Measurements from ENCODE around the gene PHLDA1.

DNA sequence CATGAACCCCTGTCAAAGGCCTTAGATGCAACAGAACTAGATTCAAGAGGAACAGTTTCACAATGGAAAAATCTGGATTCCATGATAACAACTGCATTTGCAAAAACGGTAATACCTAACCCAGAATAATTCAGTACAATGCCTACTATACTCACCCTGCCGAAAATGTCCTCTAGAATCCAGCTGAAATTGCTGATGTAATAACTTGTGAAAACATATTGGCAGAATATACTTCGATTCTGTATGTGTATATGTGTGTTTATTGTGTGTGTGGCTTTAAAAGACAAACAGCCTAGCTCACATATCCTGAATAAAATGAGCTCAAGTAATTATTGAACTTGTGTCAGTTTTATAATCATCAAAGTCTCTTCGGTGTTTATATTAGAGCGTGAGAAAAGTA is 46.0 kb downstream of the PHLDA1 start:
- TF ChIP-seq, protein P1, sequence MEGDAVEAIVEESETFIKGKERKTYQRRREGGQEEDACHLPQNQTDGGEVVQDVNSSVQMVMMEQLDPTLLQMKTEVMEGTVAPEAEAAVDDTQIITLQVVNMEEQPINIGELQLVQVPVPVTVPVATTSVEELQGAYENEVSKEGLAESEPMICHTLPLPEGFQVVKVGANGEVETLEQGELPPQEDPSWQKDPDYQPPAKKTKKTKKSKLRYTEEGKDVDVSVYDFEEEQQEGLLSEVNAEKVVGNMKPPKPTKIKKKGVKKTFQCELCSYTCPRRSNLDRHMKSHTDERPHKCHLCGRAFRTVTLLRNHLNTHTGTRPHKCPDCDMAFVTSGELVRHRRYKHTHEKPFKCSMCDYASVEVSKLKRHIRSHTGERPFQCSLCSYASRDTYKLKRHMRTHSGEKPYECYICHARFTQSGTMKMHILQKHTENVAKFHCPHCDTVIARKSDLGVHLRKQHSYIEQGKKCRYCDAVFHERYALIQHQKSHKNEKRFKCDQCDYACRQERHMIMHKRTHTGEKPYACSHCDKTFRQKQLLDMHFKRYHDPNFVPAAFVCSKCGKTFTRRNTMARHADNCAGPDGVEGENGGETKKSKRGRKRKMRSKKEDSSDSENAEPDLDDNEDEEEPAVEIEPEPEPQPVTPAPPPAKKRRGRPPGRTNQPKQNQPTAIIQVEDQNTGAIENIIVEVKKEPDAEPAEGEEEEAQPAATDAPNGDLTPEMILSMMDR (conservative IDR thresholded peaks at IDR 0.05; ENCODE audit: low read depth in 2 of 2) = no peak
- TF ChIP-seq JUNB (IDR thresholded peaks at IDR 0.05; ENCODE audit: unreplicated experiment) (no peak), POLR2AphosphoS5 (IDR thresholded peaks at IDR 0.05; ENCODE audit: low read depth) (no peak), EZH2phosphoT487 (IDR thresholded peaks at IDR 0.05; ENCODE audit: unreplicated experiment) (no peak), NANOG (IDR thresholded peaks at IDR 0.05; ENCODE audit: borderline replicate concordance) (no peak), EZH2 (IDR thresholded peaks at IDR 0.05; ENCODE audit: low read depth, unreplicated experiment) (no peak), ZNF114 (CRISPR knock-in tag; IDR thresholded peaks at IDR 0.05) (no peak), CREB1 (CRISPR knock-in tag; IDR thresholded peaks at IDR 0.05; ENCODE audit: low read depth) (no peak), STAT1 (IDR thresholded peaks at IDR 0.05; ENCODE audit: unreplicated experiment) (no peak), ZNF331 (CRISPR knock-in tag; IDR thresholded peaks at IDR 0.05; ENCODE audit: low read depth) (no peak)
- TF ChIP-seq, protein P2, sequence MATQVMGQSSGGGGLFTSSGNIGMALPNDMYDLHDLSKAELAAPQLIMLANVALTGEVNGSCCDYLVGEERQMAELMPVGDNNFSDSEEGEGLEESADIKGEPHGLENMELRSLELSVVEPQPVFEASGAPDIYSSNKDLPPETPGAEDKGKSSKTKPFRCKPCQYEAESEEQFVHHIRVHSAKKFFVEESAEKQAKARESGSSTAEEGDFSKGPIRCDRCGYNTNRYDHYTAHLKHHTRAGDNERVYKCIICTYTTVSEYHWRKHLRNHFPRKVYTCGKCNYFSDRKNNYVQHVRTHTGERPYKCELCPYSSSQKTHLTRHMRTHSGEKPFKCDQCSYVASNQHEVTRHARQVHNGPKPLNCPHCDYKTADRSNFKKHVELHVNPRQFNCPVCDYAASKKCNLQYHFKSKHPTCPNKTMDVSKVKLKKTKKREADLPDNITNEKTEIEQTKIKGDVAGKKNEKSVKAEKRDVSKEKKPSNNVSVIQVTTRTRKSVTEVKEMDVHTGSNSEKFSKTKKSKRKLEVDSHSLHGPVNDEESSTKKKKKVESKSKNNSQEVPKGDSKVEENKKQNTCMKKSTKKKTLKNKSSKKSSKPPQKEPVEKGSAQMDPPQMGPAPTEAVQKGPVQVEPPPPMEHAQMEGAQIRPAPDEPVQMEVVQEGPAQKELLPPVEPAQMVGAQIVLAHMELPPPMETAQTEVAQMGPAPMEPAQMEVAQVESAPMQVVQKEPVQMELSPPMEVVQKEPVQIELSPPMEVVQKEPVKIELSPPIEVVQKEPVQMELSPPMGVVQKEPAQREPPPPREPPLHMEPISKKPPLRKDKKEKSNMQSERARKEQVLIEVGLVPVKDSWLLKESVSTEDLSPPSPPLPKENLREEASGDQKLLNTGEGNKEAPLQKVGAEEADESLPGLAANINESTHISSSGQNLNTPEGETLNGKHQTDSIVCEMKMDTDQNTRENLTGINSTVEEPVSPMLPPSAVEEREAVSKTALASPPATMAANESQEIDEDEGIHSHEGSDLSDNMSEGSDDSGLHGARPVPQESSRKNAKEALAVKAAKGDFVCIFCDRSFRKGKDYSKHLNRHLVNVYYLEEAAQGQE (IDR thresholded peaks at IDR 0.05; ENCODE audit: unreplicated experiment) = no peak
- TF ChIP-seq, protein P3, sequence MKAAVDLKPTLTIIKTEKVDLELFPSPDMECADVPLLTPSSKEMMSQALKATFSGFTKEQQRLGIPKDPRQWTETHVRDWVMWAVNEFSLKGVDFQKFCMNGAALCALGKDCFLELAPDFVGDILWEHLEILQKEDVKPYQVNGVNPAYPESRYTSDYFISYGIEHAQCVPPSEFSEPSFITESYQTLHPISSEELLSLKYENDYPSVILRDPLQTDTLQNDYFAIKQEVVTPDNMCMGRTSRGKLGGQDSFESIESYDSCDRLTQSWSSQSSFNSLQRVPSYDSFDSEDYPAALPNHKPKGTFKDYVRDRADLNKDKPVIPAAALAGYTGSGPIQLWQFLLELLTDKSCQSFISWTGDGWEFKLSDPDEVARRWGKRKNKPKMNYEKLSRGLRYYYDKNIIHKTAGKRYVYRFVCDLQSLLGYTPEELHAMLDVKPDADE (IDR thresholded peaks at IDR 0.05) = no peak
- TF ChIP-seq, protein P4, sequence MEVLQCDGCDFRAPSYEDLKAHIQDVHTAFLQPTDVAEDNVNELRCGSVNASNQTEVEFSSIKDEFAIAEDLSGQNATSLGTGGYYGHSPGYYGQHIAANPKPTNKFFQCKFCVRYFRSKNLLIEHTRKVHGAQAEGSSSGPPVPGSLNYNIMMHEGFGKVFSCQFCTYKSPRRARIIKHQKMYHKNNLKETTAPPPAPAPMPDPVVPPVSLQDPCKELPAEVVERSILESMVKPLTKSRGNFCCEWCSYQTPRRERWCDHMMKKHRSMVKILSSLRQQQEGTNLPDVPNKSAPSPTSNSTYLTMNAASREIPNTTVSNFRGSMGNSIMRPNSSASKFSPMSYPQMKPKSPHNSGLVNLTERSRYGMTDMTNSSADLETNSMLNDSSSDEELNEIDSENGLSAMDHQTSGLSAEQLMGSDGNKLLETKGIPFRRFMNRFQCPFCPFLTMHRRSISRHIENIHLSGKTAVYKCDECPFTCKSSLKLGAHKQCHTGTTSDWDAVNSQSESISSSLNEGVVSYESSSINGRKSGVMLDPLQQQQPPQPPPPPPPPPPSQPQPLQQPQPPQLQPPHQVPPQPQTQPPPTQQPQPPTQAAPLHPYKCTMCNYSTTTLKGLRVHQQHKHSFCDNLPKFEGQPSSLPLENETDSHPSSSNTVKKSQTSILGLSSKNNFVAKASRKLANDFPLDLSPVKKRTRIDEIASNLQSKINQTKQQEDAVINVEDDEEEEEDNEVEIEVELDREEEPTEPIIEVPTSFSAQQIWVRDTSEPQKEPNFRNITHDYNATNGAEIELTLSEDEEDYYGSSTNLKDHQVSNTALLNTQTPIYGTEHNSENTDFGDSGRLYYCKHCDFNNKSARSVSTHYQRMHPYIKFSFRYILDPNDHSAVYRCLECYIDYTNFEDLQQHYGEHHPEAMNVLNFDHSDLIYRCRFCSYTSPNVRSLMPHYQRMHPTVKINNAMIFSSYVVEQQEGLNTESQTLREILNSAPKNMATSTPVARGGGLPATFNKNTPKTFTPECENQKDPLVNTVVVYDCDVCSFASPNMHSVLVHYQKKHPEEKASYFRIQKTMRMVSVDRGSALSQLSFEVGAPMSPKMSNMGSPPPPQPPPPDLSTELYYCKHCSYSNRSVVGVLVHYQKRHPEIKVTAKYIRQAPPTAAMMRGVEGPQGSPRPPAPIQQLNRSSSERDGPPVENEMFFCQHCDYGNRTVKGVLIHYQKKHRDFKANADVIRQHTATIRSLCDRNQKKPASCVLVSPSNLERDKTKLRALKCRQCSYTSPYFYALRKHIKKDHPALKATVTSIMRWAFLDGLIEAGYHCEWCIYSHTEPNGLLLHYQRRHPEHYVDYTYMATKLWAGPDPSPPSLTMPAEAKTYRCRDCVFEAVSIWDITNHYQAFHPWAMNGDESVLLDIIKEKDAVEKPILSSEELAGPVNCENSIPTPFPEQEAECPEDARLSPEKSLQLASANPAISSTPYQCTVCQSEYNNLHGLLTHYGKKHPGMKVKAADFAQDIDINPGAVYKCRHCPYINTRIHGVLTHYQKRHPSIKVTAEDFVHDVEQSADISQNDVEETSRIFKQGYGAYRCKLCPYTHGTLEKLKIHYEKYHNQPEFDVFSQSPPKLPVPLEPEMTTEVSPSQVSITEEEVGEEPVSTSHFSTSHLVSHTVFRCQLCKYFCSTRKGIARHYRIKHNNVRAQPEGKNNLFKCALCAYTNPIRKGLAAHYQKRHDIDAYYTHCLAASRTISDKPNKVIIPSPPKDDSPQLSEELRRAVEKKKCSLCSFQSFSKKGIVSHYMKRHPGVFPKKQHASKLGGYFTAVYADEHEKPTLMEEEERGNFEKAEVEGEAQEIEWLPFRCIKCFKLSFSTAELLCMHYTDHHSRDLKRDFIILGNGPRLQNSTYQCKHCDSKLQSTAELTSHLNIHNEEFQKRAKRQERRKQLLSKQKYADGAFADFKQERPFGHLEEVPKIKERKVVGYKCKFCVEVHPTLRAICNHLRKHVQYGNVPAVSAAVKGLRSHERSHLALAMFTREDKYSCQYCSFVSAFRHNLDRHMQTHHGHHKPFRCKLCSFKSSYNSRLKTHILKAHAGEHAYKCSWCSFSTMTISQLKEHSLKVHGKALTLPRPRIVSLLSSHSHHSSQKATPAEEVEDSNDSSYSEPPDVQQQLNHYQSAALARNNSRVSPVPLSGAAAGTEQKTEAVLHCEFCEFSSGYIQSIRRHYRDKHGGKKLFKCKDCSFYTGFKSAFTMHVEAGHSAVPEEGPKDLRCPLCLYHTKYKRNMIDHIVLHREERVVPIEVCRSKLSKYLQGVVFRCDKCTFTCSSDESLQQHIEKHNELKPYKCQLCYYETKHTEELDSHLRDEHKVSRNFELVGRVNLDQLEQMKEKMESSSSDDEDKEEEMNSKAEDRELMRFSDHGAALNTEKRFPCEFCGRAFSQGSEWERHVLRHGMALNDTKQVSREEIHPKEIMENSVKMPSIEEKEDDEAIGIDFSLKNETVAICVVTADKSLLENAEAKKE (CRISPR knock-in tag; IDR thresholded peaks at IDR 0.05) = no peak
